ENCODE results near the gene NEDD4L. TPM values are rescaled to one million over a fixed set of nuclear protein-coding genes. Genes with fewer than 3 reads are reported as not detected.

Gene NEDD4L
- total RNA-seq, 1 donor from 2014 or later: 41.4 TPM

GRCh38 chr18:58095655-58096054 lies 51.6 kb downstream of the NEDD4L start:
- Mint-ChIP-seq H3K9me3 (no peaks in the 10 kb centered on the region), H3K36me3 (ENCODE audit: low read depth) (no peaks in the 10 kb centered on the region), H3K4me1 (peaks cover 23% of the 10 kb centered on the region), H3K4me3 (no peak overlapping the region), H3K27me3 (ENCODE audit: low read depth) (no peaks in the 10 kb centered on the region), H3K27ac (ENCODE audit: unreplicated experiment) (no peak overlapping the region)
- TF ChIP-seq CTCF (conservative IDR thresholded peaks at IDR 0.05): no peak
- no peak for DNase-seq (ENCODE audit: low read depth, low spot score)

- H3K9me3 Mint-ChIP-seq: no peaks in the 10 kb centered on the region
- H3K4me1 Mint-ChIP-seq: peaks cover 32% of the 10 kb centered on the region
- H3K27ac Mint-ChIP-seq (ENCODE audit: unreplicated experiment): no peak overlapping the region
Measured at GRCh38 chr18:58096658-58097057, 52.6 kb downstream of the NEDD4L start.

GRCh38 chr18:58097121-58097906 lies 53.3 kb downstream of the NEDD4L start:
- Mint-ChIP-seq H3K4me3 (no peak overlapping the region), H3K27me3 (ENCODE audit: low read depth) (no peaks in the 10 kb centered on the region), H3K36me3 (ENCODE audit: low read depth) (no peaks in the 10 kb centered on the region), H3K4me1 (peaks cover 39% of the 10 kb centered on the region), H3K27ac (ENCODE audit: unreplicated experiment) (no peak overlapping the region), H3K9me3 (no peaks in the 10 kb centered on the region)
- TF ChIP-seq CTCF (conservative IDR thresholded peaks at IDR 0.05): no peak
- no peak for DNase-seq (ENCODE audit: low read depth, low spot score)

More at GRCh38 chr18:58096658-58097057, 52.6 kb downstream of the NEDD4L start:
- H3K27me3 Mint-ChIP-seq (ENCODE audit: low read depth): no peaks in the 10 kb centered on the region
- no peaks in the 10 kb centered on the region for H3K36me3 Mint-ChIP-seq (ENCODE audit: low read depth)
- H3K4me3 Mint-ChIP-seq: no peak overlapping the region
- no peak for DNase-seq (ENCODE audit: low read depth, low spot score)
- no peak for TF ChIP-seq CTCF (conservative IDR thresholded peaks at IDR 0.05)

DNA sequence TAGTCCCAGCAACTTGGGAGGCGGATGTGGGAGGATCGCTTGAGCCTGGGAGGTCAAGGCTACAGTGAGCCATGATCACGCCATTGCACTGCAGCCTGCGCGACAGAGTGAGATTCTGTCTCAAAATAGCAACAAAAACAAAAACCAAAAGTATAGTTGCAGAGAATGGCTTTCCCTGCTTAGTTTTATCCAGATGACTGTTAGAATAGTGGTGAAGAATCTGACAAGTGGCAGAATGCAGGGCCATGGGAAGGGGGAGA lies 53.8 kb downstream of the NEDD4L start:
- H3K27ac Mint-ChIP-seq (ENCODE audit: unreplicated experiment): no peak overlapping the region
- peaks cover 44% of the 10 kb centered on the region for H3K4me1 Mint-ChIP-seq
- no peaks in the 10 kb centered on the region for H3K36me3 Mint-ChIP-seq (ENCODE audit: low read depth)
- DNase-seq (ENCODE audit: low read depth, low spot score): no peak
- no peaks in the 10 kb centered on the region for H3K27me3 Mint-ChIP-seq (ENCODE audit: low read depth)
- no peaks in the 10 kb centered on the region for H3K9me3 Mint-ChIP-seq
- no peak overlapping the region for H3K4me3 Mint-ChIP-seq
- no peak for TF ChIP-seq CTCF (conservative IDR thresholded peaks at IDR 0.05)

DNA sequence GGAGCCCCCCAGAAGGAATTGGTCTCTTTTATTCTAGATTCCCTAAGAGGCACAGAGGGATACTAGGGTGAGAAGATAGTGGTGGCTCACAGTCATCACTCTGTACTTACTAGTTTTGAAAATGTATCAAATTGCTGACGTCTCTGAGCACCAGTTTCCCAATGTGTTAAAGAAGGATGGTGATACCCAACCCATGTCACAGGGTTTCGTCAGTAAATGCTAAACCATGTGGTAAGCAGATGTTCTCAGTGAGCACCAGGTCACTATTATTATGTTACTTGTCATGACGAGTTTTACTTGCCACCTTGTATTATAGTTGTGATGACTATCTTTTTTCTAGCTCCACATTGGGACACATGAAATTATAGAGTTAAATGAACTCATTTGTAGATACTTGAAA lies 54.7 kb downstream of the NEDD4L start:
- Mint-ChIP-seq H3K4me1 (peaks cover 51% of the 10 kb centered on the region), H3K9me3 (no peaks in the 10 kb centered on the region), H3K27me3 (ENCODE audit: low read depth) (no peaks in the 10 kb centered on the region), H3K4me3 (no peak overlapping the region), H3K36me3 (ENCODE audit: low read depth) (no peaks in the 10 kb centered on the region), H3K27ac (ENCODE audit: unreplicated experiment) (no peak overlapping the region)
- DNase-seq (ENCODE audit: low read depth, low spot score): no peak
- no peak for TF ChIP-seq CTCF (conservative IDR thresholded peaks at IDR 0.05)
